ENCODE measurements around the gene LIMCH1. TPM values are rescaled to one million over a fixed set of nuclear protein-coding genes. Genes with fewer than 3 reads are reported as not detected.

The LIMCH1 gene
- total RNA-seq, 3 donors from 2014 or later (not counting 1 experiment from before 2014, with no cell fraction given): 0.05 TPM; not detected in 2

- ATAC-seq: no peak
- H3K27ac Mint-ChIP-seq: no peak overlapping the region
- H3K4me3 Mint-ChIP-seq: no peak overlapping the region
- Histone ChIP-seq H3K4me1 (ENCODE audit: control insufficient read depth, insufficient read depth, low read length) (no peaks in the 10 kb centered on the region), H3K36me3 (ENCODE audit: control insufficient read depth, insufficient read depth, low read length) (no peaks in the 10 kb centered on the region), H3K9me3 (ENCODE audit: control insufficient read depth, insufficient read depth, low read length) (no peaks in the 10 kb centered on the region), H3K27ac (ENCODE audit: low read length) (no peak overlapping the region), H3K27me3 (ENCODE audit: control insufficient read depth, insufficient read depth, low read length) (no peaks in the 10 kb centered on the region), H3K4me3 (ENCODE audit: low read length) (no peak overlapping the region)
- H3K9me3 Mint-ChIP-seq: peaks cover 6 to 8% of the 10 kb centered on the region in 2 donors
- intact Hi-C loops (cut with micrococcal nuclease): no loop called here
- no peaks in the 10 kb centered on the region for H3K27me3 Mint-ChIP-seq (ENCODE audit: low read depth in 2 of 2)
- H3K36me3 Mint-ChIP-seq: no peaks in the 10 kb centered on the region
- DNase-seq: no peak
- WGBS (ENCODE audit: insufficient coverage): 100% methylated on average over 1 of the region's 3 CpGs
- no peak for TF ChIP-seq CTCF (IDR thresholded peaks at IDR 0.05)
- H3K4me1 Mint-ChIP-seq: no peaks in the 10 kb centered on the region
These were observed 10.4 kb downstream of the LIMCH1 start for GRCh38 chr4:41548305-41548880.

GRCh38 chr4:41549478-41549877 lies 11.5 kb downstream of the LIMCH1 start:
- no peak for TF ChIP-seq CTCF (IDR thresholded peaks at IDR 0.05)
- Histone ChIP-seq H3K4me1 (ENCODE audit: control insufficient read depth, insufficient read depth, low read length) (no peaks in the 10 kb centered on the region), H3K4me3 (ENCODE audit: low read length) (no peak overlapping the region), H3K27ac (ENCODE audit: low read length) (no peak overlapping the region), H3K27me3 (ENCODE audit: control insufficient read depth, insufficient read depth, low read length) (no peaks in the 10 kb centered on the region), H3K9me3 (ENCODE audit: control insufficient read depth, insufficient read depth, low read length) (no peaks in the 10 kb centered on the region), H3K36me3 (ENCODE audit: control insufficient read depth, insufficient read depth, low read length) (no peaks in the 10 kb centered on the region)
- Mint-ChIP-seq H3K27ac (no peak overlapping the region), H3K9me3 (peaks cover 6 to 7% of the 10 kb centered on the region in 2 donors), H3K27me3 (ENCODE audit: low read depth in 2 of 2) (no peaks in the 10 kb centered on the region), H3K4me3 (no peak overlapping the region), H3K36me3 (peaks cover 5% of the 10 kb centered on the region), H3K4me1 (no peaks in the 10 kb centered on the region)
- intact Hi-C loops (cut with micrococcal nuclease): no loop called here
- WGBS (ENCODE audit: insufficient coverage): 94% methylated on average over 2 of the region's 3 CpGs
- ATAC-seq: no peak
- DNase-seq: no peak

- Mint-ChIP-seq H3K27ac (no peak overlapping the region), H3K27me3 (ENCODE audit: low read depth in 2 of 2) (no peaks in the 10 kb centered on the region), H3K36me3 (peaks cover 11% of the 10 kb centered on the region), H3K4me1 (no peaks in the 10 kb centered on the region), H3K9me3 (peaks cover 3 to 6% of the 10 kb centered on the region in 2 donors), H3K4me3 (no peak overlapping the region)
- ATAC-seq (no peak), DNase-seq (no peak)
- Histone ChIP-seq H3K27me3 (ENCODE audit: control insufficient read depth, insufficient read depth, low read length) (no peaks in the 10 kb centered on the region), H3K27ac (ENCODE audit: low read length) (no peak overlapping the region), H3K4me1 (ENCODE audit: control insufficient read depth, insufficient read depth, low read length) (no peaks in the 10 kb centered on the region), H3K9me3 (ENCODE audit: control insufficient read depth, insufficient read depth, low read length) (no peaks in the 10 kb centered on the region), H3K4me3 (ENCODE audit: low read length) (no peak overlapping the region), H3K36me3 (ENCODE audit: control insufficient read depth, insufficient read depth, low read length) (no peaks in the 10 kb centered on the region)
- intact Hi-C loops (cut with micrococcal nuclease): no loop called here
- TF ChIP-seq CTCF (IDR thresholded peaks at IDR 0.05): no peak
These were observed 12.4 kb downstream of the LIMCH1 start for GRCh38 chr4:41550308-41550707.

GRCh38 chr4:41551536-41551935 lies 13.6 kb downstream of the LIMCH1 start:
- intact Hi-C loops (cut with micrococcal nuclease): no loop called here
- Mint-ChIP-seq H3K9me3 (peaks cover 1 to 4% of the 10 kb centered on the region in 2 donors), H3K4me1 (no peaks in the 10 kb centered on the region), H3K4me3 (no peak overlapping the region), H3K27ac (no peak overlapping the region), H3K27me3 (ENCODE audit: low read depth in 2 of 2) (no peaks in the 10 kb centered on the region), H3K36me3 (peaks cover 11% of the 10 kb centered on the region)
- DNase-seq: no peak
- no peak overlapping the region for H3K27ac ChIP-seq (ENCODE audit: low read length)
- WGBS (ENCODE audit: insufficient coverage): 79% methylated on average over 2 of the region's 2 CpGs
- H3K36me3 ChIP-seq (ENCODE audit: control insufficient read depth, insufficient read depth, low read length): no peaks in the 10 kb centered on the region
- H3K4me1 ChIP-seq (ENCODE audit: control insufficient read depth, insufficient read depth, low read length): no peaks in the 10 kb centered on the region
- H3K27me3 ChIP-seq (ENCODE audit: control insufficient read depth, insufficient read depth, low read length): no peaks in the 10 kb centered on the region
- TF ChIP-seq CTCF (IDR thresholded peaks at IDR 0.05): no peak
- no peaks in the 10 kb centered on the region for H3K9me3 ChIP-seq (ENCODE audit: control insufficient read depth, insufficient read depth, low read length)
- no peak for ATAC-seq
- no peak overlapping the region for H3K4me3 ChIP-seq (ENCODE audit: low read length)
